NT2/D1 (cell line): ENCODE measurements around the gene DNAAF2.

Experiments used
- SUZ12 ChIP-seq: IDR thresholded peaks from 2 replicates; pipeline ENCODE4 v1.6.1; 2011; ENCODE audit not compliant: insufficient read length, insufficient read depth; ENCODE audit errors: extremely low read depth
- YY1 ChIP-seq: IDR thresholded peaks from 2 replicates; pipeline ENCODE4 v1.6.1; 2011; ENCODE audit not compliant: insufficient read length, insufficient read depth

GRCh38 chr14:49619730-49620129 lies 15.3 kb downstream of the DNAAF2 start:
- no peak for TF ChIP-seq YY1
- TF ChIP-seq SUZ12, result no peak
